HepG2 (cell line): Measurements from ENCODE around the gene IFT80. TPM values are rescaled to one million over a fixed set of nuclear protein-coding genes. Genes with fewer than 3 reads are reported as not detected.

Experiments used
- ATAC-seq: fragments of 200-7000 bp; cut with Tn5 transposase; 3 replicates; pipeline ENCODE4 v1.9.1; 2020; ENCODE audit warnings: mild to moderate bottlenecking, moderate library complexity
- BruUV-seq: library from RNA; stranded (reverse); fragments of 400-500 nt; replicated peaks from 2 replicates; lab custom pipeline; 2021; lab: Mats Ljungman, UMichigan
- CTCF ChIA-PET: fragments of 300-600 bp; formaldehyde crosslinking; extraction: SDS; loops from one replicate; lab custom pipeline; 2021; ENCODE audit warnings: low total read pairs, inconsistent platforms, low intra/inter-chr PET ratio; lab: Yijun Ruan, JAX
- POLR2A ChIA-PET: fragments of 350-600 bp; sonication (Branson Sonifier 250); formaldehyde crosslinking; loops from one replicate; lab custom pipeline; 2020; ENCODE audit warnings: antibody characterized with exemption, inconsistent platforms; lab: Yijun Ruan, JAX
- DNase-seq: peaks from one replicate; pipeline ENCODE4 v3.0.0-alpha.2; 2015; ENCODE audit warnings: low spot score
- FAIRE-seq: peaks from 3 replicates; lab custom pipeline; 2011; peaks lifted over from hg19 to GRCh38; lab: Jason Lieb, UNC
- H2AFZ ChIP-seq: one replicate; pipeline ENCODE4 v1.6.1; 2011; ENCODE audit warnings: low read length, inconsistent platforms
- H3K27ac ChIP-seq: fragments of 300-600 bp; 3 replicates; pipeline ENCODE4 v1.8.0; 2011; ENCODE audit warnings: mixed run types, mild to moderate bottlenecking, mixed read lengths, low read length, inconsistent platforms; ENCODE audit not compliant: insufficient read depth; ENCODE audit errors: extremely low read length
- H3K27me3 ChIP-seq, 2 experiments: fragments of 200-600 bp in 1 of 2; 2 replicates in 1 of 2; 3 replicates in 1 of 2; pipeline versions ENCODE4 v1.6.0 to v1.8.0; 2011; ENCODE audit warnings: low read length in 2 of 2, mild to moderate bottlenecking in 2 of 2, moderate library complexity in 2 of 2, inconsistent platforms in 1 of 2; ENCODE audit not compliant: insufficient read depth in 2 of 2, control insufficient read depth in 1 of 2
- H3K36me3 ChIP-seq, 2 experiments: fragments of 200-600 bp in 1 of 2; replicated peaks in 1 of 2; 2 replicates in 1 of 2; 3 replicates in 1 of 2; pipeline versions ENCODE4 v1.5.1 to v1.8.0; 2011; ENCODE audit warnings: low read length in 2 of 2, inconsistent platforms in 1 of 2; ENCODE audit not compliant: insufficient read depth in 2 of 2, control insufficient read depth in 1 of 2
- H3K4me1 ChIP-seq: 2 replicates; pipeline ENCODE4 v1.5.1; 2012; ENCODE audit warnings: low read length, inconsistent platforms; ENCODE audit not compliant: insufficient read depth
- H3K4me2 ChIP-seq: 2 replicates; pipeline ENCODE4 v1.6.0; 2011; ENCODE audit warnings: low read depth, low read length, inconsistent platforms
- H3K4me3 ChIP-seq, 3 experiments: fragments of 200-600 bp in 1 of 3; sonication (generic), shearing (Covaris generic) in 1 of 3; replicated peaks in 1 of 3; 2 replicates each; pipeline ENCODE4 v1.5.1; 2011 to 2016; ENCODE audit warnings: low read length in 3 of 3, inconsistent platforms in 2 of 3, low read depth in 2 of 3, mild to moderate bottlenecking in 2 of 3, control low read depth in 1 of 3, mixed read lengths in 1 of 3; ENCODE audit not compliant: insufficient read depth in 1 of 3
- H3K79me2 ChIP-seq: one replicate; pipeline ENCODE4 v1.6.1; 2011; ENCODE audit warnings: low read length, inconsistent platforms; ENCODE audit not compliant: insufficient read depth
- H3K9ac ChIP-seq: 2 replicates; pipeline ENCODE4 v1.6.0; 2011; ENCODE audit warnings: mild to moderate bottlenecking, low read depth, low read length, inconsistent platforms; ENCODE audit not compliant: insufficient read depth
- H3K9me3 ChIP-seq: 2 replicates; pipeline ENCODE4 v1.5.1; 2012; ENCODE audit warnings: mild to moderate bottlenecking, low read length
- H4K20me1 ChIP-seq: 2 replicates; pipeline ENCODE4 v1.6.0; 2011; ENCODE audit warnings: inconsistent platforms, mild to moderate bottlenecking, low read length, moderate library complexity; ENCODE audit not compliant: insufficient read depth
- DNMT3B ChIP-seq: conservative IDR thresholded peaks from 2 replicates; pipeline ENCODE4 v1.6.1; 2016; ENCODE audit warnings: missing biosample characterization, control low read depth
- ETV5 ChIP-seq: IDR thresholded peaks from 2 replicates; pipeline ENCODE4 v1.6.1; 2018; ENCODE audit warnings: missing biosample characterization, missing genetic modification reagents, inconsistent platforms, borderline replicate concordance
- GLI4 ChIP-seq: sonication (generic); formaldehyde crosslinking; IDR thresholded peaks from 2 replicates; pipeline ENCODE4 v1.5.1; 2020; ENCODE audit warnings: missing genetic modification reagents, mild to moderate bottlenecking, moderate library complexity, borderline replicate concordance
- KIAA2018 ChIP-seq: sonication (generic); formaldehyde crosslinking; IDR thresholded peaks from 2 replicates; pipeline ENCODE4 v1.5.0; 2020; ENCODE audit warnings: mild to moderate bottlenecking, missing genetic modification reagents, borderline replicate concordance
- LCORL ChIP-seq, 2 experiments: fragments of 450-650 bp in 1 of 2; sonication (generic) in 1 of 2; formaldehyde crosslinking in 1 of 2; IDR thresholded peaks; 2 replicates each; pipeline versions ENCODE4 v1.5.0 to v1.6.1; 2017 to 2020; ENCODE audit warnings: antibody characterized with exemption in 1 of 2, missing genetic modification reagents in 1 of 2
- SRY ChIP-seq: sonication (generic); formaldehyde crosslinking; IDR thresholded peaks from 2 replicates; pipeline ENCODE4 v1.8.0; 2022; ENCODE audit warnings: mild to moderate bottlenecking, missing genetic modification reagents
- TBL1XR1 ChIP-seq: fragments of 150-350 bp; IDR thresholded peaks from 2 replicates; pipeline ENCODE4 v1.6.1; 2014; ENCODE audit warnings: borderline replicate concordance, low read length; ENCODE audit not compliant: partially characterized antibody
- TCF7L2 ChIP-seq: IDR thresholded peaks from 2 replicates; pipeline ENCODE4 v1.6.1; 2011; ENCODE audit warnings: mild to moderate bottlenecking, low read depth, low read length, moderate library complexity
- TP53 ChIP-seq: sonication (generic); formaldehyde crosslinking; conservative IDR thresholded peaks from 2 replicates; pipeline ENCODE4 v1.4.0; 2020; ENCODE audit warnings: missing genetic modification reagents
- ZNF232 ChIP-seq: sonication (generic); formaldehyde crosslinking; IDR thresholded peaks from 2 replicates; pipeline ENCODE4 v1.4.0; 2020; ENCODE audit warnings: missing genetic modification reagents, borderline replicate concordance
- ZNF430 ChIP-seq: sonication (generic); formaldehyde crosslinking; IDR thresholded peaks from 2 replicates; pipeline ENCODE4 v1.9.0; 2021; ENCODE audit warnings: mild to moderate bottlenecking, missing genetic modification reagents
- ZNF446 ChIP-seq: sonication (generic); formaldehyde crosslinking; IDR thresholded peaks from 2 replicates; pipeline ENCODE4 v1.5.0; 2020; ENCODE audit warnings: mild to moderate bottlenecking, missing genetic modification reagents
- ZNF496 ChIP-seq: sonication (generic); formaldehyde crosslinking; IDR thresholded peaks from 2 replicates; pipeline ENCODE4 v1.8.1; 2023; ENCODE audit warnings: mild to moderate bottlenecking, moderate library complexity, missing genetic modification reagents; ENCODE audit not compliant: insufficient replicate concordance
- ZNF543 ChIP-seq: sonication (generic); formaldehyde crosslinking; IDR thresholded peaks from 2 replicates; pipeline ENCODE4 v1.4.0; 2020; ENCODE audit warnings: mild to moderate bottlenecking, missing genetic modification reagents
- ZNF572 ChIP-seq: sonication (generic); formaldehyde crosslinking; IDR thresholded peaks from 2 replicates; pipeline ENCODE4 v1.5.1; 2020; ENCODE audit warnings: mild to moderate bottlenecking, missing genetic modification reagents
- ZSCAN31 ChIP-seq: sonication (generic); formaldehyde crosslinking; IDR thresholded peaks from 2 replicates; pipeline ENCODE4 v1.5.0; 2020; ENCODE audit warnings: low read depth, mild to moderate bottlenecking, missing genetic modification reagents
- WGBS: methylation state at CpG from one replicate; pipeline ENCODE4 v1.1.6; 2017; ENCODE audit warnings: low lambda C conversion rate; 5-methylcytosine and 5-hydroxymethylcytosine counted together
- in situ Hi-C: cut with HindIII; loops from 2 replicates; pipeline ENCODE4 v1.10.0; 2017; ENCODE audit warnings: low pct_unique_long_range_greater_than_20kb; ENCODE audit not compliant: extremely low pct_ligation_motif_present
- intact Hi-C: fragments of 100-400 bp; cut with micrococcal nuclease; formaldehyde crosslinking; loops from one replicate; pipeline ENCODE4 v1.10.0; 2022; ENCODE audit not compliant: unreplicated experiment
- polyA plus RNA-seq, 8 experiments: library from polyadenylated mRNA; depleted of rRNA in 3 of 8; stranded (reverse) in 7 of 8; unstranded in 1 of 8; fragments of >200 nt; fragmentation: Illumina TruSeq in 4 of 8; extraction: Trizol in 4 of 8; gene quantifications; 2 replicates each; pipeline versions ENCODE4 v1.2.1 to v1.2.3, GENCODE V29; 2011 to 2016; ENCODE audit warnings: low read depth in 4 of 8, missing spikeins in 1 of 8, mixed read lengths in 1 of 8; ENCODE audit not compliant: insufficient read depth in 1 of 8
- total RNA-seq, 5 experiments: library from RNA; depleted of rRNA; stranded (reverse); fragments of >200 nt; fragmentation: Illumina TruSeq; extraction: Trizol; gene quantifications; 2 replicates each; pipeline ENCODE4 v1.2.3, GENCODE V29; 2016; ENCODE audit warnings: low read depth in 1 of 5

Gene IFT80
- total and polyA plus RNA-seq, 2 of the 13 experiments (the other 11 are each of a cell fraction or from before 2014, with no cell fraction given), result 11.4 to 15.7 TPM

GRCh38 chr3:160225176-160226025, 173.6 kb downstream of the IFT80 start, which contains the start of gene C3orf80:
TSS of gene C3orf80 (plus strand) at chr3:160225422. CDS start at chr3:160225636, 214 bp downstream.
- peak; percentile 12 for DNase-seq
- no peak within 1 kb of the TSS for H2AFZ ChIP-seq
- H4K20me1 ChIP-seq, result no peaks in the 10 kb centered on the region
- in situ Hi-C loops (no loop called here), intact Hi-C loops (loop anchor here (5.0 kb wide), 3 partner anchors 107 to 193 kb away; no protein-coding TSS in a partner anchor)
- no peak within 1 kb of the TSS for H3K27ac ChIP-seq
- ATAC-seq, result peak; percentile 95
- H3K9ac ChIP-seq, result no peak within 1 kb of the TSS
- peak within 1 kb of the TSS; percentile 88 for H3K4me2 ChIP-seq
- no peaks in the 10 kb centered on the region for H3K36me3 ChIP-seq
- ChIA-PET CTCF (interaction anchor here (0.7 to 1.2 kb wide), 2 partner anchors 189 to 194 kb away, joined by 3 read pairs; no protein-coding TSS in a partner anchor), POLR2A (no interaction called here)
- no peaks in the 10 kb centered on the region for H3K79me2 ChIP-seq
- 17% methylated on average over 2 of the region's 104 CpGs for WGBS
- H3K4me1 ChIP-seq, result peaks cover 13% of the 10 kb centered on the region
- peaks cover 8 to 33% of the 10 kb centered on the region in 2 experiments for H3K27me3 ChIP-seq
- BruUV-seq, result no TSS peak
- peak within 1 kb of the TSS; percentile 57 to 73 (median 59); a peak in 5 of 6 replicates for H3K4me3 ChIP-seq
- no peak for FAIRE-seq
- H3K9me3 ChIP-seq, result no peaks in the 10 kb centered on the region
- no peak for TF ChIP-seq TCF7L2
- no peak for TF ChIP-seq ZNF496 (CRISPR knock-in tag)
- TF ChIP-seq SRY, result no peak
- peak; percentile 71; the same call in 1 of the 2 replicates for TF ChIP-seq ZSCAN31 (CRISPR knock-in tag)
- TF ChIP-seq ZNF446 (CRISPR knock-in tag), result no peak
- no peak for TF ChIP-seq KIAA2018 (CRISPR knock-in tag)
- TF ChIP-seq TBL1XR1, result no peak
- TF ChIP-seq GLI4 (CRISPR knock-in tag), result no peak
- no peak for TF ChIP-seq ZNF572 (CRISPR knock-in tag)
- TF ChIP-seq ZNF543 (CRISPR knock-in tag), result no peak
- no peak for TF ChIP-seq ZNF232 (CRISPR knock-in tag)
- no peak for TF ChIP-seq TP53
- no peak for TF ChIP-seq ZNF430 (CRISPR knock-in tag)
- TF ChIP-seq LCORL (IDR thresholded peaks at IDR 0.05), result no peak
- no peak for TF ChIP-seq LCORL (CRISPR knock-in tag; IDR thresholded peaks at IDR 0.05)
- no peak for TF ChIP-seq DNMT3B (CRISPR knock-in tag)
- no peak for TF ChIP-seq ETV5
